Measurements from ENCODE around the gene RNF220. TPM values are rescaled to one million over a fixed set of nuclear protein-coding genes. Genes with fewer than 3 reads are reported as not detected.

The RNF220 gene
- total RNA-seq, 2 experiments from 2014 or later: 81.8 to 94.1 TPM

DNA sequence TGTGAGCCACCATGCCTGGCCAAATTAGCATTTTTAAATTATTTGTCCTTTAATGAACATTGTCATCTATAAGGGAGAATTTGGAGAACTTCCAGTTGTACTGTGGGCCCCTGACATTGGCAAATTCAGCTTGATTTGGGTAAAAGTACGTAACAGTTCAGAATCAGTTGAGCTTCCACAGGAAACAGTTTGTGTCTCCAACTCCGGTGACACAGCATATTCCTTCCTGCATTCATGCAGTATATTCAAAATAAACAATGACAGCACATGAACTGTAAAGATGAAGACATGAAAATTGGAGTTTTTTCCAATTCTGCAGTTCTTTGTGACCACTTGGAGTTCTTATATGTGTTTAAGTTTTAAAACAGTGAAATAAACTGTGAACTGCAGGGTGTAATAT, 28.2 kb downstream of the RNF220 start:
- Mint-ChIP-seq H3K27ac (no peak overlapping the region), H3K36me3 (no peaks in the 10 kb centered on the region), H3K4me3 (no peak overlapping the region), H3K9me3 (ENCODE audit: low read depth) (no peaks in the 10 kb centered on the region), H3K27me3 (peaks cover 45% of the 10 kb centered on the region), H3K4me1 (no peaks in the 10 kb centered on the region)
- CTCF ChIA-PET: no interaction called here
- DNase-seq (no peak), ATAC-seq (no peak)

DNA sequence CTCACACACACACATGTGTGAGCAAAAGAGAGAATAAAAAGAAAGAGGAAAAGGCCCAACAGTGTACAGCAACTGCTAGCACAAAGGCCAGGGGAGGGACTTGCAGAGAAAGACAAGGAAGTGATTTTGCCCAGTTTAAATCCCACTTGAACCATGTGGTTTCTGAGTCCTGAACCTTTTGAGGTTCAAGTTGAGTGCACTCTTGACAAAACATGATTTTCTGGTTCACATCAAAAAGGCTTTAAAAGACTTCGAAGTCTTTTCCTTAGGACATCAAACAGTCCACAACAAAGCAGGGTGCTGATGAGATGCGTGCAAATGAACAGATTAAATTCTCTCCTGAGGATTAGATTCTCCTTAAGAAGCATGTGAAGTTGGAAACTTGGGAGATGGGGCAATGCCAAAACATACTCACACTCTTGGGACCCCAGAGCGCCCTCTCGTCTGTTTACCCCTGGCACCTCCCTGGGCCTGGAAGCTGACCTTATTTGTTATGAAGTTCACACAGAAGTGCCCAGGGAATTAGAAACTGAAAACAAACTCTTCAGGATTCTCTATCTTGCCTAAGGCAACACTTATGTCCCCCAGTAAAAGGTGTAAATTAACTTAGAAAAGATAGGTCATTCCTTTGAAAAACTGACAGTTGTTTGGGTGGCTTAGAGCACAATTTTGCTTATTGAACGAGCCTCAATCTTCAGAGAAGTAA, 31.5 kb downstream of the RNF220 start:
- DNase-seq (no peak), ATAC-seq (no peak)
- Mint-ChIP-seq H3K27me3 (peaks cover 38% of the 10 kb centered on the region), H3K27ac (no peak overlapping the region), H3K4me3 (no peak overlapping the region), H3K36me3 (no peaks in the 10 kb centered on the region), H3K9me3 (ENCODE audit: low read depth) (no peaks in the 10 kb centered on the region), H3K4me1 (no peaks in the 10 kb centered on the region)
- CTCF ChIA-PET: no interaction called here

DNA sequence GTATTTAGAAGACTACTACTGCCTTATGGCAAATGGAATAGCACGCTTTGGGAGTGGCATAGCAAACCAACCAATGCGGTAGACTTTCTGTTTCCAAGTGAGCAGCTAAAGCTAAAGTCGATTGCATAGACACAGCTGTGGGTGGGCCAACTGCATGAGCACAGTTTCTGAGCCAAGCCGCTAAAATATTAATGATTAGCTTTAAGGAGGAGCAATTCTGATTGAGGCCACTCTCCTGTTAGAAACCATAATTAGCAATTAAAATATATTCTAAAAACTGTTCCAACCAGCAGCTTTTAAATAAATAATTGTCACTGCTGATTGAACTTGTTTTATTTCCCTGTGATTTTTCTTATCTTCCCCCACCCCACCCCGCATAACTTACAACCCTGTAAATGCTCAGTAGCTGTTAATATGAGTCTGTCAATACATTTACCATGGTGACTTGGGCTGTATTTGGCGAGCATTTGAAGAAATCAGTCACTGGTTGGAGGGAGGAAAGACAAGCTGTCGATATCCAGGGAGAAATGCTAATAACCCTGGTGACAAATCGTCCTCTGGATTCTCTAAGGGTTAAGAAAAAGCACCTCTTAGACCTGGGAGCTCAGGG, 32.2 kb downstream of the RNF220 start:
- Mint-ChIP-seq H3K9me3 (ENCODE audit: low read depth) (no peaks in the 10 kb centered on the region), H3K27me3 (peaks cover 32% of the 10 kb centered on the region), H3K4me1 (no peaks in the 10 kb centered on the region), H3K36me3 (no peaks in the 10 kb centered on the region), H3K27ac (no peak overlapping the region), H3K4me3 (no peak overlapping the region)
- DNase-seq (no peak), ATAC-seq (no peak)
- CTCF ChIA-PET: no interaction called here

DNA sequence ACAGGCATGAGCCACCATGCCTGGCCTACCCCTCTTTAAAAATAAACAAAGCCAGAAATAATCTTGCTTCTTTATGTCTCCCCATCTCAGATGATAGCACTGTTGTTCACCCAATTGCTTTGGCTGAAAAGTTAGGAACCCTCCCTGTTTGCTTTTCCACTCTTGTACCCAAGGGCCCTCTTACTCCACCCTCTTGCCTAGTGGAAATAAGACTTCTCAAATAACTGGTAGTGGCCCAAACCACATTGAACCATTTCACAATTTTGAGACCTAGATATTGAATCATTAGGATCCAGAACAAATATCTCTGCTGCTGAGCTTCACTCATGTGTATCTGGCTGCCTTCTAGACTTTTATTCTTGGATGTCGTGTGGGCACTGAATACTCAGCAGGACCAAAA, 37.7 kb downstream of the RNF220 start:
- no peaks in the 10 kb centered on the region for H3K4me1 Mint-ChIP-seq
- no peak overlapping the region for H3K27ac Mint-ChIP-seq
- H3K9me3 Mint-ChIP-seq (ENCODE audit: low read depth): no peaks in the 10 kb centered on the region
- DNase-seq: no peak
- CTCF ChIA-PET: no interaction called here
- H3K4me3 Mint-ChIP-seq: no peak overlapping the region
- ATAC-seq: no peak
- H3K27me3 Mint-ChIP-seq: peaks cover 35% of the 10 kb centered on the region
- H3K36me3 Mint-ChIP-seq: no peaks in the 10 kb centered on the region

DNA sequence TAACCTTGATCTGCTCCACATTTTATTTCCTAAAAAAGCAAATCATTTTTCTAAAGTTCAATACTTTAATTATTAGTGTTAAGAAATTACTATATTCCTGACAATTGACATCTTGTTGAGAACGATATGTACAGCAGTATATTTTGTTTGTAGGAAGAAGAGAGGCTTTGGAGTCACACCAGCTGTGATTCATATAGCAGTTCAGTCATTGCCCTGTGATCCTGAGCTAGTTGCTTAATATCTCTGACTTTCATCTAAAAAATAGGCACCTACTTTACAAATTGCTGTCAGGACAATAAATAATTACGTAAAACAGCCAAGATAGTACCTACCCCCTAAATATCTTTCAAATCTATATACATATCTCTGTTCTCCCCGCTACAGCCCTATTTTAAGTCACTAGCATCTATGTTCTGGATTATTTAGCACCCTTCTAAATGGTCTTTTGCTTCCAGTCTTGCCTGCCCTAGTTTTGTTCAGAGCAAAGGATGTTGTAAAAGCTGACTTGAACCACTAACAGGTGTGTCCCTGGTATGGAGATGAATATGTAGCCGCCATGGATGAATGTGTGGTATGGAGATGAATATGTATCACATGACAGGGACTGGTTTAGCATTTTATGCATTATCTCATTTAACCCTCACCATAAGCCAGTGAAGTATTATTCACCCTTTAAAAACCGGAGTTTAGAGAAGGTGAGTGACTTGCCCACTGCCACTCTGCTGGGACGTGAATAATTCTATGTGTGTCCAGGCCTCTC, 42.2 kb downstream of the RNF220 start:
- H3K4me3 Mint-ChIP-seq: no peak overlapping the region
- H3K27ac Mint-ChIP-seq: no peak overlapping the region
- no peaks in the 10 kb centered on the region for H3K9me3 Mint-ChIP-seq (ENCODE audit: low read depth)
- DNase-seq: no peak
- no peaks in the 10 kb centered on the region for H3K4me1 Mint-ChIP-seq
- CTCF ChIA-PET: interaction anchor here (1.3 kb wide), 1 partner anchor 69 kb away, joined by 4 read pairs; no protein-coding TSS in a partner anchor
- no peaks in the 10 kb centered on the region for H3K36me3 Mint-ChIP-seq
- ATAC-seq: no peak
- H3K27me3 Mint-ChIP-seq: peaks cover 28% of the 10 kb centered on the region

DNA sequence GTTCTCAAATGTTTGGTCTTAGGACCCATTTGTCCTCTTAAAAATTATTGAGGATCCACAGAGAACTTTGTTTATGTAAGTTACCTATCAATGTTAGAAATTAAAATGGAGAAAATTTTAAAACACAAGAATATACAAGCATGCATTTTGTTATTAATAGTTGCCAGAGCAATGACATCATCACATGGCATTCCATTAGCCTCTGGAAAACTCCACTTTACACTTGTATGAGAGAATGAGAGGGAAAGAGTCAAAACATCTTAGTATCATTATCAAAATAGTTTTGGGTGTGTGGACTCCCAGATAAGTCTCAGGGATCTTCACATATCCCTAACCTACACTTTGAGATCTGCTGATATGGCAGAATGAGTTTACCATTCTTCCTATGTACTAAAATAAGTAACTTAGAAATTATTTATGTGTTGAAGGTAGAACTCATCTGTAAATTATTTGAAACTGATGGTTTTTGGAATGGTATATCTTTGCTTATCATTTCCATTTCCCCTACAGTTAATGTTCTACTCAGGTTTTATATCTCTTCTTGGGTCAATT, 48.8 kb downstream of the RNF220 start:
- no peak overlapping the region for H3K4me3 Mint-ChIP-seq
- H3K4me1 Mint-ChIP-seq: no peaks in the 10 kb centered on the region
- H3K9me3 Mint-ChIP-seq (ENCODE audit: low read depth): no peaks in the 10 kb centered on the region
- H3K27ac Mint-ChIP-seq: no peak overlapping the region
- H3K27me3 Mint-ChIP-seq: peaks cover 50% of the 10 kb centered on the region
- no peaks in the 10 kb centered on the region for H3K36me3 Mint-ChIP-seq
- ATAC-seq (no peak), DNase-seq (no peak)
- CTCF ChIA-PET: no interaction called here

DNA sequence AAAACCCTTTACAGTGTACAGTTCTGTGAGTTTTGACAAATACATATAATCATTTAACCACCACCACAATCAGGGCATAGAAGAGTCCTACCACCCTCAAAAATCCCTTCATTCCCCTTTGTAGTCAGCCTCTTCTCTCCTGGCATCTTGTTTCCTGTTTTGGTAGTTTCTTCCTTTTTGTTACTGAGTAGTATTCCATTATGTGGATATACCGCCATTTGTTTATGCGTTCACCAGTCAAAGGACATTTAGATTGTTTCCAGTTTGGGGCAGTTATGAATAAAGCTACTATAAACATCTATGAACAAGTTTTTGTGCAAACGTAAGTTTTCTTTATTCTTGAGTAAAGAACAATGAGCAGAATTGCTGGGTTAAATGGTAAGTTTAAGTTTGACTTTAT, 49.6 kb downstream of the RNF220 start:
- CTCF ChIA-PET: no interaction called here
- H3K9me3 Mint-ChIP-seq (ENCODE audit: low read depth): no peaks in the 10 kb centered on the region
- ATAC-seq (no peak), DNase-seq (no peak)
- H3K27me3 Mint-ChIP-seq: peaks cover 54% of the 10 kb centered on the region
- H3K4me3 Mint-ChIP-seq: no peak overlapping the region
- H3K27ac Mint-ChIP-seq: no peak overlapping the region
- no peaks in the 10 kb centered on the region for H3K4me1 Mint-ChIP-seq
- H3K36me3 Mint-ChIP-seq: no peaks in the 10 kb centered on the region

DNA sequence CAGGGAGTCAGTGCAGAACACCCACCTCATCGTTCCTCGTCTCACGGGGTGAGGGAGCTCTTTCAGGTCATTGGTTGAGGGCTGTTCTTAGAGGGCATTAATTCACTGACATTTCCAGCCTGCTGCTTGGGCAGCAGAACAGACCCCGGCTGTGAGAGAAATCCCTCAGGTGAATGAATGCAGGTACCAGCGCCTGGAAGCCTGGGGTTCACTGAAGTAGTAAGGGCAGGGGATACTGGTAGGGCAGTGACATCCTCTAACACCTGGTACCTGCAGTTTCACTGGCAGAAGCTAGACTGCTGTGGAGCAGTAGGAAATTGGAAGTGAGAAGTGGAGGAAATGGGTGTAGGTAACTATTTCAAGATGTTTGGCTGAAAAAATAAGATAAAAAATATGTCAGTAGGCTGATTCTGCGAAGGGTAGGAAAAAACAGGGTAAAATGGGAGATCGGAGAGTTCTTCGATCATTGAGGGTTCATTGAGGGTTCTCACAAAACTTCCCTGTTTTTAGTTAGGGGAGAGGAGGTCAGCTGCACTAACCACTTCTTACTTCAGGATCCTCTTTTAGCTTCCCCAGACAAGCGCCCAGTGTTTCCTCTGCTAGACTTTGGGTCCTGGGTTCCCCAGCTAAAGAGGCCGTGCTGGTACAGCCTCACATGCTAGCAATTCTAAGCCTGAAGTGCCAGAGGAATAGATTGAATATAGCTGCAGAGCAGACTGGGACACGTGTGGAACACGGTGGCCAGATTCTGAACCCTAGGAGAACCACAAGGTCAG, 55.2 kb downstream of the RNF220 start:
- H3K27ac Mint-ChIP-seq: no peak overlapping the region
- DNase-seq: no peak
- H3K36me3 Mint-ChIP-seq: no peaks in the 10 kb centered on the region
- no peak overlapping the region for H3K4me3 Mint-ChIP-seq
- no peak for ATAC-seq
- peaks cover 53% of the 10 kb centered on the region for H3K27me3 Mint-ChIP-seq
- H3K4me1 Mint-ChIP-seq: no peaks in the 10 kb centered on the region
- CTCF ChIA-PET: interaction anchor here (0.7 kb wide), 1 partner anchor 18 kb away, joined by 3 read pairs; no protein-coding TSS in a partner anchor
- no peaks in the 10 kb centered on the region for H3K9me3 Mint-ChIP-seq (ENCODE audit: low read depth)

DNA sequence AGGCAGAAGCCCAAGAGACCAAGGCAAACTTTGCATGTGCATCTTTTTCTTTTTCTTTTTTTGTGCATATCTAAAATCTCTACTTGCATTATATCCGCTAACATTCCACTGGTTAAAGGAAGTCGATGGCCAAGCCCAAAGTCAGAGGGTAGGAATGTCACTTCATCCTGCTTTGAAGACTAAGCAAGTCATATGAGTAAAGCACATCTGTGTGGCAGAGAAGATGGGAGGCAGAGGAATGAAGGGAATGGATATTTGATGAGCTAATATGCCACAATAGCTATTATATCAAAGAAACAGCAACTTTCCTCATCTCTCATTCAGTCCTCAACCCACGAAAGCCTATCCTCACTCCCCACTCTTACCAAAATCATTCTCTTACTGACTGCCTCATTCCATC, 59.3 kb downstream of the RNF220 start:
- no peaks in the 10 kb centered on the region for H3K9me3 Mint-ChIP-seq (ENCODE audit: low read depth)
- no peaks in the 10 kb centered on the region for H3K4me1 Mint-ChIP-seq
- no peaks in the 10 kb centered on the region for H3K36me3 Mint-ChIP-seq
- CTCF ChIA-PET: interaction anchor here (1.5 kb wide), 1 partner anchor 86 kb away, joined by 3 read pairs; no protein-coding TSS in a partner anchor
- H3K27ac Mint-ChIP-seq: no peak overlapping the region
- H3K4me3 Mint-ChIP-seq: no peak overlapping the region
- ATAC-seq (no peak), DNase-seq (no peak)
- peaks cover 36% of the 10 kb centered on the region for H3K27me3 Mint-ChIP-seq

DNA sequence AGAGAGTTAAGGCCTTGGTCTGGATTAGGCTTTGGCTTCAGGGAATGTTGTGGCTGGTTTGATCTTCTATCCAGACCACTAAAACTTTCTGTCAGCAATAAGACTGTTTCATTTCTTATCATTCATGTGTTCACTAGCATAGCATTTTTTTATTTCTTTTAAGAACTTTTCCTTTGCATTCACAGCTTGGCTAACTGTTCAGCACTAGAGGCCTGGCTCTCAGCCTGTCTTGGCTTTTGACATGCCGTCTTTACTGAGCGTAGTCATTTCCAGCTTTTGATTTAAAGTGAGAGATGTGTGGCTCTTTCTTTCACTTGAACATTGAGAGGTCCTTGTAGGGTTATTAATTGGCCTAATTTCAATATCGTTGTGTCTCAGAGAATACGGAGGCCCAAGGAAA, 62.5 kb downstream of the RNF220 start:
- Mint-ChIP-seq H3K27me3 (peaks cover 44% of the 10 kb centered on the region), H3K27ac (no peak overlapping the region), H3K4me1 (peaks cover 6% of the 10 kb centered on the region), H3K9me3 (ENCODE audit: low read depth) (no peaks in the 10 kb centered on the region), H3K36me3 (no peaks in the 10 kb centered on the region), H3K4me3 (no peak overlapping the region)
- CTCF ChIA-PET: no interaction called here
- DNase-seq (no peak), ATAC-seq (no peak)

DNA sequence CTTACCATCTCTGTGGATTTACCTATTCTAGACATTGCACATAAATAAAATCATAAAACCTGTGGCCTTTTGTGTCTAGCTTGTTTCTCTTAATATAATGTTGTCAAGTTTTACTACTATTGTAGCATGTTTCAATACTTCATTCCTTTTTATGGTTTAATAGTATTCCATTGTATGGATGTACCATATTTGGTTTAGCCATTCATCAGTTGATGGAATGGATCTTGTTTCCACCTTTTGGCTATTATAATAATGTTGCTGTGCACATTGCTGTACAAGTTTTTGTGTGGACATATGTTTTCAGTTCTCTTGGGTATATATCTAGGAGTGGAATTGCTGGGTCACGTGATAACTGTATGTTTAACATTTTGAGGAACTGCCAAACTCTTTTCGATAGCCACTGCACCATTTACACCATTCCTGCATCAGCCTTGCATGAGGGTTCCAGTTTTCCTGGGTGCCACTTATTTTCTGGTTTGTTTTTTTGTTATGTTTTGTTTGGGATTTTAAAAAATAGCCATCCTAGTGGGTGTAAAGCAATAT, 66.9 kb downstream of the RNF220 start:
- Mint-ChIP-seq H3K4me1 (peaks cover 14% of the 10 kb centered on the region), H3K9me3 (ENCODE audit: low read depth) (no peaks in the 10 kb centered on the region), H3K27me3 (peaks cover 28% of the 10 kb centered on the region), H3K36me3 (no peaks in the 10 kb centered on the region), H3K27ac (no peak overlapping the region), H3K4me3 (no peak overlapping the region)
- ATAC-seq (no peak), DNase-seq (no peak)
- CTCF ChIA-PET: interaction anchor here (1.8 kb wide), 1 partner anchor 24 kb away, joined by 3 read pairs; no protein-coding TSS in a partner anchor

DNA sequence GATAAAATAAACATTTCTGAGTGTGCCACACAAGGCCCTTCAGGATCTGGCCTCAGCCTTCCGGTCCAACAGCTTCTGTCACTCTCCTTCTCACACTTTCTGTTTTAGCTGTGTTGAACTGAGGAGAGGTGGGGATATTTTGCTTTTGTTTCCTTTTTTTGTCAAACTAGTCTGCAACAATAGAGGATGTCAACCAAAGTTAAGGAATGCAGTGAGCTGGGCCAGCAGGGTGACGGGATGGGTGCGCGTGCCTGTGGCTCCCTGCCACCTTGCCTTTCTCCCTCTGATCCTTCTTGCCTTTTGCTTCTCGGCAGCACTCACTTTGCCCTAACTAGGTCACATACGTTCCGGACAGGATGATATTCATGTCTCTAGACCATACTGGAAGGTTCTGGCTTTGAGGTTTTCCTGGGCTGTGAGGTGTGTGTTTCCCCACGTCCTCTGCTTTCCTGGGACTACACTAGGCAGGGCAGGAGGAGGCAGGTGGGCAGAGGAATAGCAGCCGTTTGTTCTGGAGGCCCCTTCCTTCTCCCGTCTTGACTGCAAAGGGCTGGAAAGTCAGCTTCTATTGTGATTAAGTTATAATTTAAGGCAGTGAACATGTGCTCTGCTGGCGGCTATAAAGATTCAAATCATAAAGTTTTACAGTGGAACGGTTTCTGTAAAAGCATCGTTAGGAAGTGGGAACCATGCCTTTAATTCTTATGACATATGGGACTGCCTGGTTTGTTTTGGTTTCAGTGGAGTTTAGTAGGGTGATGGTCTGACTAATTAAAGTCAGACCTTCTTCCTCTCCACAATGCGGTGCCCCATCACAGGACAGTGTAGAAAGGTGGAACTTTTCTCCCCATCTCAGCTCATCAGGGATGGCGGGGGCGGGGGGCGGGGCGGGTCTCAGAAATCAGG, 67.8 kb downstream of the RNF220 start:
- peaks cover 26% of the 10 kb centered on the region for H3K27me3 Mint-ChIP-seq
- no peaks in the 10 kb centered on the region for H3K9me3 Mint-ChIP-seq (ENCODE audit: low read depth)
- DNase-seq (no peak), ATAC-seq (no peak)
- CTCF ChIA-PET: interaction anchor here (1.8 kb wide), 1 partner anchor 23 kb away, joined by 3 read pairs; no protein-coding TSS in a partner anchor
- H3K27ac Mint-ChIP-seq: no peak overlapping the region
- no peaks in the 10 kb centered on the region for H3K36me3 Mint-ChIP-seq
- peaks cover 14% of the 10 kb centered on the region for H3K4me1 Mint-ChIP-seq
- H3K4me3 Mint-ChIP-seq: no peak overlapping the region

Data from activated CD8-positive, alpha-beta memory T cell treated with anti-CD3 and anti-CD28 coated beads, Interleukin-2, amount 10 ng/mL, durations not matched to agents 7 days and 5 days (primary cell).